Glutamatergic neuron (in vitro differentiated cells): Measurements from ENCODE around the gene SHC4. TPM values are rescaled to one million over a fixed set of nuclear protein-coding genes. Genes with fewer than 3 reads are reported as not detected.
A peak's percentile ranks its signal among the peaks of the same experiment; 100 is the strongest.

Experiments
- DNase-seq: peaks from one replicate; pipeline ENCODE4 v3.0.0; 2022
- H3K27ac Mint-ChIP-seq: one replicate; pipeline ENCODE4 v1.8.0; 2020; ENCODE audit warnings: mild to moderate bottlenecking, mixed read lengths, inconsistent platforms; ENCODE audit not compliant: unreplicated experiment
- H3K27me3 Mint-ChIP-seq: one replicate; pipeline ENCODE4 v1.8.0; 2020; ENCODE audit warnings: mild to moderate bottlenecking, moderate library complexity, mixed read lengths, inconsistent platforms; ENCODE audit not compliant: unreplicated experiment
- H3K36me3 Mint-ChIP-seq: one replicate; pipeline ENCODE4 v1.8.0; 2020; ENCODE audit warnings: mild to moderate bottlenecking, mixed read lengths, inconsistent platforms; ENCODE audit not compliant: unreplicated experiment
- H3K4me1 Mint-ChIP-seq: one replicate; pipeline ENCODE4 v1.8.0; 2020; ENCODE audit warnings: mild to moderate bottlenecking, low read depth, mixed read lengths, inconsistent platforms; ENCODE audit not compliant: unreplicated experiment
- H3K4me3 Mint-ChIP-seq: one replicate; pipeline ENCODE4 v1.8.0; 2020; ENCODE audit warnings: mild to moderate bottlenecking, mixed read lengths, inconsistent platforms; ENCODE audit not compliant: unreplicated experiment
- H3K9me3 Mint-ChIP-seq: one replicate; pipeline ENCODE4 v1.8.0; 2020; ENCODE audit warnings: mild to moderate bottlenecking, moderate library complexity, mixed read lengths, inconsistent platforms; ENCODE audit not compliant: unreplicated experiment
- total RNA-seq: library from RNA; stranded (reverse); fragmentation: NEBNext Ultra II Directional; extraction: Animal tissue kit (Norgen Biotek cat#: 25700); gene quantifications from one replicate; pipeline ENCODE4 v1.2.1, GENCODE V29; 2021; ENCODE audit not compliant: unreplicated experiment
- TF ChIP-seq, protein P1 (sequence below): fragments of 200-600 bp; sonication (generic); IDR thresholded peaks from one replicate; pipeline ENCODE4 v1.5.0; 2021; ENCODE audit not compliant: partially characterized antibody, unreplicated experiment

The SHC4 gene
- total RNA-seq, 1 donor from 2014 or later = 4.4 TPM

DNA sequence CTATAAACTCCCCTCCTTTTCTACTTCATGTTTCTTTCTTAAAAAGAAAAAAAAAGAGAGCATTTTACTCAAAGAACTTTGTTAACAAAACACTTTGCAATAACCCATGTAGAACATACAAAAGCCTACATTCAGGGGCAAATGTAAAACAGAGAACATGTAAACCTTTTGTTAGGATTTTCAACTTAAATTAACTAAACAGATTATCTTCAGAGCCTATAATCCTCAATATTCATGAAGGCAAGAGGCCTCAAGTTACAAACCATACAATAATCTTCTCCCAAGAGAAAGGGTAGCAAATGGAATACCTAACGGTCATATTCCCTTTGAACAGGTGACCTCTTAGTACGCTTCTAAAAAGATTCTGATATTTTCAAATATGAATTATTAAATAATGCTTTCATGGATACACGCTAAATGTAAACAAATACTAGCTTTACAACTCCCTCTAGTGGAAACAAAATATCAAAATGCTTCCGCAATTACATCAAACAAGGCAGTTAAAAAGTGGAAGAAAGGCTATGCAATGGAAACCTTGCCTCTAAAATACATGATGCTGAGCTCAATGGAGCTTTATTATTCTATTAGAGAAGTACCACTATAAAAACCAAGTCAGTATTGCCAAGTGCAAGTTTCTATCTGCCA, 162.8 kb downstream of the SHC4 start:
- H3K4me1 Mint-ChIP-seq = peaks cover 48% of the 10 kb centered on the region
- H3K27ac Mint-ChIP-seq = no peak overlapping the region
- peaks cover 7% of the 10 kb centered on the region for H3K9me3 Mint-ChIP-seq
- TF ChIP-seq, protein P1, sequence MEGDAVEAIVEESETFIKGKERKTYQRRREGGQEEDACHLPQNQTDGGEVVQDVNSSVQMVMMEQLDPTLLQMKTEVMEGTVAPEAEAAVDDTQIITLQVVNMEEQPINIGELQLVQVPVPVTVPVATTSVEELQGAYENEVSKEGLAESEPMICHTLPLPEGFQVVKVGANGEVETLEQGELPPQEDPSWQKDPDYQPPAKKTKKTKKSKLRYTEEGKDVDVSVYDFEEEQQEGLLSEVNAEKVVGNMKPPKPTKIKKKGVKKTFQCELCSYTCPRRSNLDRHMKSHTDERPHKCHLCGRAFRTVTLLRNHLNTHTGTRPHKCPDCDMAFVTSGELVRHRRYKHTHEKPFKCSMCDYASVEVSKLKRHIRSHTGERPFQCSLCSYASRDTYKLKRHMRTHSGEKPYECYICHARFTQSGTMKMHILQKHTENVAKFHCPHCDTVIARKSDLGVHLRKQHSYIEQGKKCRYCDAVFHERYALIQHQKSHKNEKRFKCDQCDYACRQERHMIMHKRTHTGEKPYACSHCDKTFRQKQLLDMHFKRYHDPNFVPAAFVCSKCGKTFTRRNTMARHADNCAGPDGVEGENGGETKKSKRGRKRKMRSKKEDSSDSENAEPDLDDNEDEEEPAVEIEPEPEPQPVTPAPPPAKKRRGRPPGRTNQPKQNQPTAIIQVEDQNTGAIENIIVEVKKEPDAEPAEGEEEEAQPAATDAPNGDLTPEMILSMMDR = peak; percentile 58
- H3K36me3 Mint-ChIP-seq = no peaks in the 10 kb centered on the region
- DNase-seq = no peak
- peaks cover 4% of the 10 kb centered on the region for H3K27me3 Mint-ChIP-seq
- no peak overlapping the region for H3K4me3 Mint-ChIP-seq

DNA sequence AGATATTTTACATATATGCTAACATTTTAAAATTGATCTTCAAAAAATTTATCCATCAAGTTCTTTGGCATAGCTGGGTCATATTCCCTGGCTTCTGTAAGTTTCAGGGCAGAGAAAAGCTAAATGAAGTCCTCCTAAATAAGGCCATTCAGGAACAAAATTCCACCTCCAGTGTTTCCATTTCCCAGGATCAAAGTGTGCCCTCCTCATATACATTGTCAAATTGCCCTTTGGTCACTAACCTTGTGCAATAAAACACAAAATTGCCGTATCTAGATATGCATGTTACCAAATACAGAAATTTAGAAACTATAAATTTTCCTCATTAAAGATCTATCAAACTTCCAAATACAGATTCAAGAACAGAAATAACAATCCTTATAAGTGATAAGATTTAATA, 163.5 kb downstream of the SHC4 start:
- Mint-ChIP-seq H3K4me3 (no peak overlapping the region), H3K36me3 (no peaks in the 10 kb centered on the region), H3K4me1 (peaks cover 47% of the 10 kb centered on the region), H3K9me3 (peaks cover 7% of the 10 kb centered on the region), H3K27me3 (peaks cover 4% of the 10 kb centered on the region), H3K27ac (no peak overlapping the region)
- no peak for DNase-seq
- TF ChIP-seq, protein P1 = no peak

DNA sequence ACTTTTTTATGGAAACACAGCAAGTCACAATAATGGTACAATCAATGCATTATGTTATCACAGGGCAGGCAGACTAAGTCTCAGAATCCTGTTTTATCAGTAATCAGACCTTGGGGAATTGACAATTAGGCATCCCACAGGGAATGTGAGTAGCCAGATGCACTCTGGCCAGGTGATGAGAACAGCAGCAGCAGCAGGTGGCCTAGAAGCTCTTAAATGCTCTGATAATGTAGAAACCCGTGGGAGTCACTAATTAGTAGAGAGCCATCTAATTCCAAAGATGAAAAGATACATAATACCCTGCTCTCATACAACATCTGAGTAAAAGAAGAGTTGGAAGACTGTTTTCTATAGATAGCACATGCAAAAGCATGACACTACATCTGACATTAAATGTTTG, 165.4 kb downstream of the SHC4 start:
- H3K27ac Mint-ChIP-seq = peak overlapping the region; percentile 80
- H3K27me3 Mint-ChIP-seq = peaks cover 4% of the 10 kb centered on the region
- H3K9me3 Mint-ChIP-seq = peaks cover 7% of the 10 kb centered on the region
- no peaks in the 10 kb centered on the region for H3K36me3 Mint-ChIP-seq
- peak; percentile 59 for DNase-seq
- TF ChIP-seq, protein P1 = no peak
- H3K4me1 Mint-ChIP-seq = peaks cover 32% of the 10 kb centered on the region
- H3K4me3 Mint-ChIP-seq = peak overlapping the region; percentile 73

DNA sequence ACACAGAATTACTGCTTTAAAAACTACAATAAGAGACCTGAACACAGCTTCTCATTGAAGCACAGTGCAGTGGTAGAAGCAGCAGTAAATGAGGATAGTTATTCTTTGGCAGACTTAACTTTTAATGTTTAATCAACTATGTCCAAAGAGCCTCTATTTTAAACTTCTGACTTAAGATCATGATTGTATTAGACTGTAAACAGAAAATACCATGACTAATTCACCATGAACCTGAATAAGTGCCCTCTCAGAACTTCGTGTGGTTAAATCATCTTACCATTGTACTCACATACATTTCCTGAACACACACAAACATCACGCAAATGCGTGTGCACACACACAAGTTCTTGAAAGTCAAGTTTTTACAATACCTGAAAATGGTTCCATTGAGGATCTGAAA, 166.8 kb downstream of the SHC4 start:
- H3K4me1 Mint-ChIP-seq = peaks cover 32% of the 10 kb centered on the region
- TF ChIP-seq, protein P1 = no peak
- DNase-seq = no peak
- peaks cover 4% of the 10 kb centered on the region for H3K27me3 Mint-ChIP-seq
- H3K36me3 Mint-ChIP-seq = no peaks in the 10 kb centered on the region
- no peak overlapping the region for H3K27ac Mint-ChIP-seq
- no peak overlapping the region for H3K4me3 Mint-ChIP-seq
- peaks cover 7% of the 10 kb centered on the region for H3K9me3 Mint-ChIP-seq

DNA sequence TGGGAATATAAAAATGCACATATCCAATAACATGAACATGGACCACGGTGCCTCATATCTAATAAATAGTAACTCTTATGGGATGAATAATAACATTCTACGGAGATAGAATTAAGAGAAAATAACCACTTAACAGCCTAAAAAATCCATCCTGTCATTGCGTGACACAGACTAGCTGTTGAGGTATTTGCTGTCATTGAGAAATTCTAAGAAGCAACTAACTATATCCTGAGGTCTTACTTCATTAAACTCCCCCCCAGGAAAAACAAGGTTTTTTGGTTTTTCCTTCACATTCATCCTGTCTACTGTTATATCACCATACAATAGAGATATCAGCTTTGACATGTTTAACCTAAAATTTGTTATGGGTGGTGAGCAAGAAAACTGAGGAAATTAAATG, 167.2 kb downstream of the SHC4 start:
- TF ChIP-seq, protein P1 = no peak
- DNase-seq = no peak
- Mint-ChIP-seq H3K36me3 (no peaks in the 10 kb centered on the region), H3K27ac (no peak overlapping the region), H3K27me3 (peaks cover 4% of the 10 kb centered on the region), H3K9me3 (peaks cover 7% of the 10 kb centered on the region), H3K4me1 (peaks cover 32% of the 10 kb centered on the region), H3K4me3 (no peak overlapping the region)
